ENCODE data around the gene ADH7. TPM values are rescaled to one million over a fixed set of nuclear protein-coding genes. Genes with fewer than 3 reads are reported as not detected.
"Not testable (repeated sequence)": the region's sequence is repeated elsewhere in the genome, so short reads cannot be mapped to it uniquely, and the experiment has no call there.

Gene ADH7
- polyA plus RNA-seq, 3 donors = not detected

- peaks cover 2 to 5% (median 3%) of the 10 kb centered on the region in 7 donors for H3K9me3 Mint-ChIP-seq
- no peaks in the 10 kb centered on the region for H3K79me2 ChIP-seq (ENCODE audit: insufficient read depth, low read length)
- H2AFZ ChIP-seq (ENCODE audit: insufficient read depth, low read depth, low read length, poor library complexity, severe bottlenecking) = no peak overlapping the region
- H3K4me1 Mint-ChIP-seq = no peaks in the 10 kb centered on the region
- no peak overlapping the region for H3K4me3 ChIP-seq (replicated peaks in 1 of 3; ENCODE audit: low read depth in 2 of 3, low read length in 3 of 3)
- H3K4me2 ChIP-seq (replicated peaks; ENCODE audit: extremely low read depth, low read length, poor library complexity, severe bottlenecking) = no peak overlapping the region
- DNase-seq = no peak
- intact Hi-C loops (cut with micrococcal nuclease) = no loop called here
- H3K9ac ChIP-seq (ENCODE audit: insufficient read depth, low read length, poor library complexity, severe bottlenecking) = no peak overlapping the region
- H3K27ac Mint-ChIP-seq = no peak overlapping the region
- no peaks in the 10 kb centered on the region for H4K20me1 ChIP-seq (ENCODE audit: insufficient read depth, low read length)
- no peak overlapping the region for H3K27ac ChIP-seq (ENCODE audit: low read depth in 1 of 2, low read length in 2 of 2)
- H3K36me3 Mint-ChIP-seq = no peaks in the 10 kb centered on the region
- peaks cover 0 to 2% (median 0%) of the 10 kb centered on the region in 3 donors for H3K27me3 Mint-ChIP-seq (ENCODE audit: low read depth in 3 of 3)
- H3K4me3 Mint-ChIP-seq = no peak overlapping the region
- TF ChIP-seq CTCF (IDR thresholded peaks at IDR 0.05) = no peak
- no peaks in the 10 kb centered on the region for H3K4me1 ChIP-seq (ENCODE audit: control insufficient read depth in 1 of 2, insufficient read depth in 2 of 2, low read length in 2 of 2)
- no peaks in the 10 kb centered on the region for H3K36me3 ChIP-seq (replicated peaks in 1 of 2; ENCODE audit: control insufficient read depth in 1 of 2, insufficient read depth in 2 of 2, low read length in 2 of 2)
- H3K27me3 ChIP-seq (ENCODE audit: control insufficient read depth in 2 of 2, insufficient read depth in 2 of 2, low read length in 2 of 2) = no peaks in the 10 kb centered on the region
- H3K9me3 ChIP-seq (replicated peaks in 1 of 2; ENCODE audit: control insufficient read depth in 1 of 2, insufficient read depth in 1 of 2, low read length in 2 of 2) = no peaks in the 10 kb centered on the region
Measured at GRCh38 chr4:99430106-99430505, 5.0 kb downstream of the ADH7 start.

GRCh38 chr4:99417125-99417524 lies 18.0 kb downstream of the ADH7 start:
- peaks cover 0 to 7% (median 4%) of the 10 kb centered on the region in 7 donors for H3K9me3 Mint-ChIP-seq
- TF ChIP-seq CTCF (IDR thresholded peaks at IDR 0.05) = no peak
- no peaks in the 10 kb centered on the region for H3K36me3 ChIP-seq (replicated peaks in 1 of 2; ENCODE audit: control insufficient read depth in 1 of 2, insufficient read depth in 2 of 2, low read length in 2 of 2)
- no peaks in the 10 kb centered on the region for H3K4me1 ChIP-seq (ENCODE audit: control insufficient read depth in 1 of 2, insufficient read depth in 2 of 2, low read length in 2 of 2)
- H4K20me1 ChIP-seq (ENCODE audit: insufficient read depth, low read length) = no peaks in the 10 kb centered on the region
- H3K4me3 ChIP-seq (replicated peaks in 1 of 3; ENCODE audit: low read depth in 2 of 3, low read length in 3 of 3) = no peak overlapping the region
- H3K9ac ChIP-seq (ENCODE audit: insufficient read depth, low read length, poor library complexity, severe bottlenecking) = no peak overlapping the region
- no peaks in the 10 kb centered on the region for H3K9me3 ChIP-seq (replicated peaks in 1 of 2; ENCODE audit: control insufficient read depth in 1 of 2, insufficient read depth in 1 of 2, low read length in 2 of 2)
- no peaks in the 10 kb centered on the region for H3K79me2 ChIP-seq (ENCODE audit: insufficient read depth, low read length)
- intact Hi-C loops (cut with micrococcal nuclease) = no loop called here
- H3K27me3 Mint-ChIP-seq (ENCODE audit: low read depth in 3 of 3) = peaks cover 0 to 1% (median 0%) of the 10 kb centered on the region in 3 donors
- no peak for DNase-seq
- no peak overlapping the region for H3K27ac ChIP-seq (ENCODE audit: low read depth in 1 of 2, low read length in 2 of 2)
- H3K27me3 ChIP-seq (ENCODE audit: control insufficient read depth in 2 of 2, insufficient read depth in 2 of 2, low read length in 2 of 2) = no peaks in the 10 kb centered on the region
- H3K36me3 Mint-ChIP-seq = no peaks in the 10 kb centered on the region
- no peak overlapping the region for H3K27ac Mint-ChIP-seq
- no peak overlapping the region for H3K4me2 ChIP-seq (replicated peaks; ENCODE audit: extremely low read depth, low read length, poor library complexity, severe bottlenecking)
- no peaks in the 10 kb centered on the region for H3K4me1 Mint-ChIP-seq
- WGBS (ENCODE audit: insufficient coverage) = no CpG with 5 or more reads among the region's 2 CpGs
- no peak overlapping the region for H3K4me3 Mint-ChIP-seq
- no peak overlapping the region for H2AFZ ChIP-seq (ENCODE audit: insufficient read depth, low read depth, low read length, poor library complexity, severe bottlenecking)

DNA sequence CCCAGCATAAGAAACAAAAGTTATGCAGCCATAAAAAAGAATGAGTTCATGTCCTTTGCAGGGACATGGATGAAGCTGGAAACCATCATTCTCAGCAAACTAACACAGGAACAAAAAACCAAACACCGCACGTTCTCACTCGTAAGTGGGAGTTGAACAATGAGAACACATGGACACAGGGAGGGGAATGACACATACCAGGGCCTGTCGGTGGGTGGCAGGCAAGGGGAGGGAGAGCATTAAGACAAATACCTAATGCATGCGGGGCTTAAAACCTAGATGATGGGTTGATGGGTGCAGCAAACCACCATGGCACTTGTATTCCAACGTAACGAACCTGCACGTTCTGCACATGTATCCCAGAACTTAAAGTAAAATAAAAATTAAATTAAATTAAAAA lies 19.4 kb downstream of the ADH7 start:
- H4K20me1 ChIP-seq (ENCODE audit: insufficient read depth, low read length); H3K36me3 ChIP-seq (replicated peaks in 1 of 2; ENCODE audit: control insufficient read depth in 1 of 2, insufficient read depth in 2 of 2, low read length in 2 of 2); intact Hi-C loops (cut with micrococcal nuclease); H3K27ac ChIP-seq (ENCODE audit: low read depth in 1 of 2, low read length in 2 of 2); DNase-seq; H2AFZ ChIP-seq (ENCODE audit: insufficient read depth, low read depth, low read length, poor library complexity, severe bottlenecking); H3K9me3 Mint-ChIP-seq; H3K79me2 ChIP-seq (ENCODE audit: insufficient read depth, low read length); H3K27me3 Mint-ChIP-seq (ENCODE audit: low read depth in 3 of 3); H3K9me3 ChIP-seq (replicated peaks in 1 of 2; ENCODE audit: control insufficient read depth in 1 of 2, insufficient read depth in 1 of 2, low read length in 2 of 2); H3K4me1 ChIP-seq (ENCODE audit: control insufficient read depth in 1 of 2, insufficient read depth in 2 of 2, low read length in 2 of 2); H3K9ac ChIP-seq (ENCODE audit: insufficient read depth, low read length, poor library complexity, severe bottlenecking); H3K27me3 ChIP-seq (ENCODE audit: control insufficient read depth in 2 of 2, insufficient read depth in 2 of 2, low read length in 2 of 2); H3K4me1 Mint-ChIP-seq; H3K4me3 ChIP-seq (replicated peaks in 1 of 3; ENCODE audit: low read depth in 2 of 3, low read length in 3 of 3); H3K36me3 Mint-ChIP-seq; H3K4me2 ChIP-seq (replicated peaks; ENCODE audit: extremely low read depth, low read length, poor library complexity, severe bottlenecking); H3K4me3 Mint-ChIP-seq; H3K27ac Mint-ChIP-seq: not testable (repeated sequence)
- whole genome bisulfite sequencing (ENCODE audit: insufficient coverage) = 80% methylated on average over 1 of the region's 8 CpGs

DNA sequence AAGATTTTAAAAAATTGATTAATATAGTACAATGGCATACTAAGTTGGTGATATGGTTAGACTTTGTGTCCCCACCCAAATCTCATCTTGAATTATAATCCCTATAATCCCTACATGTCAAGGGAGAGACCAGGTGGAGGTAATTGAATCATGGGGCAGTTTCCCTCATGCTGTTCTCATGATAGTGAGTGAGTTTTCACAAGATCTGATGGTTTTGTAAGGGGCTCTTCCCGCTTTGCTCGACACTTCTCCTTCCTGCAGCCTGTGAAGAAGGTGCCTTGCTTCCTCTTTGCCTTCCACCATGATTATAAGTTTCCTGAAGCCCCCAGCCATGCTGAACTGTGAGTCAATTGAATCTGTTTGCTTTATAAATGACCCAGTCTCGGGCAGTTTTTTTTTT lies 20.2 kb downstream of the ADH7 start:
- H3K9ac ChIP-seq (ENCODE audit: insufficient read depth, low read length, poor library complexity, severe bottlenecking); H2AFZ ChIP-seq (ENCODE audit: insufficient read depth, low read depth, low read length, poor library complexity, severe bottlenecking); H3K4me1 Mint-ChIP-seq; H3K79me2 ChIP-seq (ENCODE audit: insufficient read depth, low read length); H3K4me3 Mint-ChIP-seq; H3K4me2 ChIP-seq (replicated peaks; ENCODE audit: extremely low read depth, low read length, poor library complexity, severe bottlenecking); H3K27me3 ChIP-seq (ENCODE audit: control insufficient read depth in 2 of 2, insufficient read depth in 2 of 2, low read length in 2 of 2); H3K9me3 ChIP-seq (replicated peaks in 1 of 2; ENCODE audit: control insufficient read depth in 1 of 2, insufficient read depth in 1 of 2, low read length in 2 of 2); intact Hi-C loops (cut with micrococcal nuclease); H3K27ac ChIP-seq (ENCODE audit: low read depth in 1 of 2, low read length in 2 of 2); H3K27me3 Mint-ChIP-seq (ENCODE audit: low read depth in 3 of 3); DNase-seq; H3K4me1 ChIP-seq (ENCODE audit: control insufficient read depth in 1 of 2, insufficient read depth in 2 of 2, low read length in 2 of 2); H3K27ac Mint-ChIP-seq; H3K36me3 Mint-ChIP-seq; H3K9me3 Mint-ChIP-seq; H4K20me1 ChIP-seq (ENCODE audit: insufficient read depth, low read length); H3K4me3 ChIP-seq (replicated peaks in 1 of 3; ENCODE audit: low read depth in 2 of 3, low read length in 3 of 3); H3K36me3 ChIP-seq (replicated peaks in 1 of 2; ENCODE audit: control insufficient read depth in 1 of 2, insufficient read depth in 2 of 2, low read length in 2 of 2): not testable (repeated sequence)
- no CpG with 5 or more reads among the region's 3 CpGs for WGBS (ENCODE audit: insufficient coverage)
